Activated CD8-positive, alpha-beta memory T cell treated with anti-CD3 and anti-CD28 coated beads for 4 hours (primary cell): ENCODE results near the gene RAB3D.
"Not testable (repeated sequence)": the region's sequence is repeated elsewhere in the genome, so short reads cannot be mapped to it uniquely, and the experiment has no call there.

Source experiments
- DNase-seq, 2 donors: peaks; one replicate each; pipeline ENCODE4 v3.0.0-alpha.2; 2020; ENCODE audit warnings: low read depth in 2 of 2

The RAB3D gene, protein sequence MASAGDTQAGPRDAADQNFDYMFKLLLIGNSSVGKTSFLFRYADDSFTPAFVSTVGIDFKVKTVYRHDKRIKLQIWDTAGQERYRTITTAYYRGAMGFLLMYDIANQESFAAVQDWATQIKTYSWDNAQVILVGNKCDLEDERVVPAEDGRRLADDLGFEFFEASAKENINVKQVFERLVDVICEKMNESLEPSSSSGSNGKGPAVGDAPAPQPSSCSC

DNA sequence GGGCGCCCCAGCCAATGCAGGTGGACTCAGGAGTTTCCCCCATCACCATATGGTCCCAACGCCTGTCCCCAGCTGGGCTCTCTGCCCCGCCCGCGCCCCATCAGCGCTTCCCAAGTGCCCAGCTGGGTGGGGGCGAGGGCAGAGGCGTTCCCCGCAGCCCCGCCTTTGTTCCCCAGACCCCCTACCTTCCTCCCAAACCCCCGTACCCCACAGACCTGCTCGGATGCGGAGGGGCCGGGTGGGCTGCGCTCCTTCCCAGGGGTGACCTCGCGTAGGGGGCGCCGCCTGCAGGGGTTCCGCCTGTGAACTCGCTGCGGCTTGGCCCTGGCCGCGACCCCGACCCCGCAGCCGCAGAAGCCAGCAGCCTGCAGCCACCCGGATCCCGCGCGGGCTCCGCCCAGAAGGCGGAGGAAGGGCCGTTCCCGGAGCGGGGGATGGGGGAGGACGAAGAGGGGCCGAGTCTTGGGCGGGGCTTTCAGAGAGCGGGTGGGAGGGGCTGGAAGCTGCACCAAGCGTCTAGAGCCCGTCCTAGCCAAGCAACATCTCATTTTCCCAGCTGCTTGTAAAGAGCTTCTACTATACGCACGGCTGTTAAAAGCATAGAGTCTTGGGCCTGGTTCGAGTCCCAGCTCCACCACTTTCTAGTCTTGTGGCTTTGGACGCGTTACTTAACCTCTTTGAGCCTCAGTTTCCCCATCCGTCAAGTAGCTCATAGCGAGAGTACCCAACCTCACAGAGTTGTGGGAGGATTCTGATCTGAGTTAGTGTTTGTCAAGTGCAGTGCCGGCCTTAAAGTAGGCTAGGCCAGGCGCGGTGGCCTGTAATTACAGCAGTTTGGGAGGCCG, at the start of gene RAB3D:
RAB3D (minus strand) TSS at position 404 of the 845 bp plus-strand sequence. CDS start 2,258 bp downstream, outside the sequence.
- DNase-seq = peak; percentile 49 to 67

DNA sequence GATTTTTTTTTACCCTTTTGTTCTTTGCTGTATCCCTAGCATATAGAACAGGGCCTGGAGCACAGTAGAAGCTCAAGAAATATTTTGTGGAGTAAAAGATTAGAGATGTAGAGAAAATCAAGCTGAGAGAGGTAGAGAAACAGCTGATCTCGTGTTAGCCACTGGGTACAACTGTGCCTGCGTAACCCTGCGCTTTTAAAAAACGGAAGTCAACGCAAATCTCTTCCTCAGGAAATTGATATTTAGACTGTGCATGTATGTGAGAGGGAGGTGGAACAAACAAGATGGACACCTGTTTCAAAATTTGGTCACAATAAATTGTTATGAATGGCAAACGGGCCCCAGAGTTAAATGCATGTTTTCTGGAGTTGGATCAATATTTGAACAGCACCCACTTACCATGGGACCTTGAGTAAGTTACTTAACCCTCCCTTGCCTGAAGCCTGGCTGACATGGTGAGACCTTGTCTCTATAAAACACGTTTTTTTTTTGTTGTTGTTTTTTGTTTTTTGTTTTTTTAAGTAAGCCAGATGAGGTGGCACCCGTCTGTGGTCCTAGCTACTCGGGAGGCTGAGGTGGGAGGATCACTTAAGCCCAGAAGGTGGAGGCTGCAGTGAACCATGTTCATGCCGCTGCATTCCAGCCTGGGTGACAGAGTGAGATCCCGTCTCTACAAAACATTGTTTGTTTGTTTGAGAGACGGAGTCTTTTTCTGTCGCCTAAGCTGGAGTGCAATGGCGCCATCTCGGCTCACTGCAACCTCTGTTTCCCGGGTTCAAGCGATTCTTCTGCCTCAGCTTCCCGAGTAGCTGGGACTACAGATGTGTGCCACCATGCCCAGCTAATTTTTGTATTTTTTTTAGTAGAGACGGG, 47.9 kb upstream of the RAB3D start:
- no peak for DNase-seq

DNA sequence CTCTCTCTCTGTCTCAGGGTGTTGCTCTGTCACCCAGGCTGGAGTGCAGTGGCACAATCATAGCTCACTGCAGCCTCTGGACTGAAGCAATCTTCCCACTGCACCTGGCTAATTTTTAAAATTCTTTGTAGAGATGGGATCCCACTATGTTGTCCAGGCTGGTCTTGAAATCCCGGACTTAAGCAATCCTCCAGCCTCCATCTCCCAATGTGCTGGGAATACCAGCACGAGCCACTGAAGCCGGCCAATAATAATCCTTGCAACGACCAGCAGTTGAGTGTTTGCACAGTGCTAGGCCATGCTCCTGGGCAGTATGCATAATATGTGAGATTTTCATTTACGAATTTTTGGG, 45.3 kb upstream of the RAB3D start:
- DNase-seq = no peak

DNA sequence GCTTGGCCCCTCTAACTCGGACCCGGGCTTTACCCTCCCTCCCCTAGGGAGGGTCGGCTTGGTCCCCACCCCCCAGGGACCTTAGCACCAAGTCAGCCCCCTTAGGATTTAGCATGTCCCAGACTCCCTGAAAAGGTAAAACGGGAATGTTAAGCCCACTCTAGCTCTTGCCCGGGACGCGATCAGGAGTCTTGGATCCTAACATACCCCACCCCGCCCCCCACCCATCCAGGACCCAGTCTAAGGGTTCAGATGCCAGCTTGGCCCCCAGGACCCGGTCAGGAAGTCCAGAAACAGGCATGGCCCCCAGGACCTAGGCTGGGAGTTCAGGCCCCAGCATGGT, 44.2 kb upstream of the RAB3D start:
- no peak for DNase-seq

DNA sequence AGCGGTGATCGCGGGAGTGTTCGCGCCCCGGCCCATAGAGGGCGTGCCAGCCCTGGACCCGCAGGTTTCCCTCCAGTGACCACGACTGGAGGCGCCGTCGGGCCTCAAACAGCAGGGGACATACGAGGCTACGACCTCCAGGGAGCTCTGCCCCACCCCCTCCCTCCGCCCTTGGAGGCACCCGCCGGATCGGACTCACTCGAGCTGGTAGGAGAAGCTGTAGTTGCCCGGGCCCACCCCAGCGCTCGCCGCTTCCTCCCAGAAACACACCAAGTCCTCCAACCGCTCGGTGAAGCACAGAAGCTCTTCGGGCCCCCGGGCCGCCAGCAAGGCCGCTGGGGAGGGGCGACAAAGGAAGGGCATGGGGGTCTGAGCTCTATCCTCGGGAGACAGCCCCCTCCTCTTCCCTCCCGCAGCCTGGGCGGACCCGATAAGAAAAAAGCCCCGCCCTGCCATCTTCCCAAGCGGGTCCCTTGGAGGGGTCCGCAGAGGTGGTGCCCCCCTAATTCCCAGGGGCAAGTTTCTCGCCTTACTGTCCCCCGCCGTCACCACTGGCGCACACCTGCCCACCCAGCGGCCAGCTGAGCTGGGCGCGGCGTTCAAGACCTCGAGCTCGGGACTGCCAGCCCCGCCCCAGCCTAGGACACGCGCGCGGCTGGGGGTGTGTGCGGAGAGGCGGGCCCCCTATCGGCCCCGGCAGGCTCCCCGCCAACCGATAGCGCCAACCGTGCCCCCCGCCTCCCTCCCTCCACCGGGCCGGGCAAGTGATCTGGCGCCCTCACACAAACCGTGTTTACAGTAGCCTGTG, 43.6 kb upstream of the RAB3D start:
- DNase-seq = no peak

DNA sequence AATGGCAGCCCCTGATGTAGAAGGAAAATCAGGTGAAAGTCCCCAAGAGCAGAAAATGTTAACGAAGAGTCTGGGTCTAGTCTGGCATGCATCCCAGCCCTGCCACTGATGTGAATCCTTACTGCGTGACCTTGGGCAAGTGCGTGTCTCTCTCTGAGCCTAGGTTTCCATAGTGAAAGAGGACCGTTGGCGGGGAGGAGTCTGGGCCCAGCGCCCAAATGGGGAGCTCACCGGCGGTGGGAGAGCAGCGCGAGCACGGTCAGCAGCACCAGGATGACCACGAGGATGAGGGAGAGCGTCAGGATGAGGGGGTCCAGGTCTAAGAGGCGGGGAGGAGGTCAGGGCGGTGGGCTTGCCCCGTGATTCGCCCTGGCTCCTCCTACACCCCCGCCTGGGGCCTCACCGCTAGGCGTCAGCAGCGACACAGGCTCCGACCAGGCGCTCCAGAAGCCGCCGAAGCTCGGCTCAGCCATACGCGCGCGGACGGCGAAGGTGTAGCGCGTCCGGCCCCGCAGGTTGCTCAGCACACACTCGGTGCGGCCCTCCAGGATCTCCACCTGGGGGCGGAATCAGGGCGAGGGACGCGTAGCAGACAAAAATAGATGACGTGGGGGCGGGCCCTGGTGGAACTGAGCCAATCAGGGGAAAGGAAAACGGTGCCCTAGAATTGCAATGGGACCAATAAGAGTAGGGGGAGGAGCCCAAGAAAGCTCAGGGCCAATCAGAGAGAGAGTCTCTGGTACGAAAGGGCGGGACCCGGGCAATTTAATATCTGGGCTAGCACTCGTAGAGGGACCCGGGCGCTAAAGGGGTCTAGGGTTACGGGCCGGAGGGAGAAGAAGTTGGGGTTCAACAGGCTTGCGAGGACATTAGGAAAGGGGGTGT, 41.4 kb upstream of the RAB3D start:
- DNase-seq = peak; percentile 89 to 93

DNA sequence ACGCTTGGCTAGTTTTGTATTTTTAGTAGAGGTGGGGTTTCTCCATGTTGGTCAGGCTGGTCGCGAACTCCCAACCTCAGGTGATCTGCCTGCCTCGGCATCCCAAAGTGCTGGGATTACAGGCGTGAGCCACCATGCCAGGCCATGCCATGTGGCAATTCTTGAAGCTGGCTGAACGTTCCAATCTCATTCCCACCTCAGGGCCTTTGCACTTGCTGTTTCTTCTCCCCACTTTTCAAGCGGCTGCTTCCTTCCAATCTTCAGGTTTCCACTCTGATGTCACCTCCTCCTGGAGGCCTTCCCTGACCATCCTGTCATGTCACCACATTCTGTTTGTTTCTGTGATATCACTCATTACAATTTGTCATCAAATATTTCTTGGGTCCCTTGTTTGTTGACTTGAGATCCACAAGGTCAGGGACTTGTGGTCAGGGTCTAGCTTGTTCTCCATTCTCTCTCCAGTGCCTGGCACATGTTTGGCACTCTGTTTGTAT, 40.4 kb upstream of the RAB3D start:
- no peak for DNase-seq

DNA sequence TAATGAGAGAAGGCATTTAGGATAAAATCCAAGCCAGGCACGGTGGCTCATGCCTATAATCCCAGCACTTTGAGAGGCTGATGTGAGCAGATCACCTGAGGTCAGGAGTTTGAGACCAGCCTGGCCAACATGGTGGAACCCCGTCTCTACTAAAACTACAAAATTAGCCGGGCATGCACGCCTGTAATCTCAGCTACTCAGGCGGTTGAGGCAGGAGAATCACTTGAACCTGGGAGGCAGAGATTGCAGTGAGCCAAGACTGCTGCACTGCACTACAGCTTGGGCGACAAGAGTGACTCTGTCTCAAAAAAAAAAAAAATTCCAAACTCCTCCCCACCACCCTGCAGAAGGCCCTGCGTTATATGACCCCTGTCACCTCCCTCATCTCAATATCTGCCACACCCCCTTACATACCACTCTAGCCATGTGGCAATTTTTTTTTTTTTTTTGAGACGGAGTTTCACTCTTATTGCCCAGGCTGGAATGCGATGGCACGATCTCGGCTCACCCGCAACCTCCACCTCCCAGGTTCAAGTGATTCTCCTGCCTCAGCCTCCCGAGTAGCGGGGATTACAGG, 39.9 kb upstream of the RAB3D start:
- not testable (repeated sequence) for DNase-seq

DNA sequence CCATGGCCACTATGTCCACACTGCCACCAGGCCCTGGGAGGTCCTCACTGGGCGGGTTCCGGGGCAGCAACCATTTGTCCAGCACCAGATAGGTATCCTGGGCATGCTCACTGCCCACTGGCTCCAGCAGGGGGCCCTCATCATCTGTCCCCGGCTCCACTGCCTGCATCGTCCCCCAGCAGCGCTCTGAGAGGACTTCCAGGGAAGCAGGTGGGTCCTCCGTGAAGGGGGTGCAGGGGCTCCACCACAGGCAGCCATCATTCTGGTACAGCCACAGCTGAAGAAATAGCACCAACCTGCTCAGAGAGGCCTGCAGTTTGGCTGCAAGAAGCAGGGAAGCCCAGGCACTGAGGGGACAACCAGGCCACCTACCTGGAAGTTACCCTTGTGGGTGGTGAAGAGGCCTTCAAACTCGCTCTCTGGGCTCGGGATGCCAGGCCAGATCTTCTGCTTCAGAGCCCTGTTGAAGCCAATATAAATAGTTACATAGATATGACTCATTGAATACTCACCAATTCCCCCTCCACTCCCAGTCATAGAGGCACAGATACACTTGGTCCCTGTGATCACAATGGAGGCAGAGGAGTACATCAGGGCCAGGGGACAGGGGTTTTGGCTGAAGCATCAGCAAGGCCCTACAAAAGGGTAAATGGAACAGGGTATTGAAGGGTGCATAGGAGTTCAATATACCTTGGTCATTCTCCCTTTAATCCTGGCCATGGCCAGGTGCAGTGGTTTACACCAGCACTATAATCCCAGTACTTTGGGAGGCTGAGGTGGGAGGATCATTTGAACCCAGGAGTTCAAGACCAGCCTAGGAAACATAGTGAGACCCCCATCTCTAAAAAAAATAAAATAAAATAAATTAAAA, 39.1 kb upstream of the RAB3D start:
- DNase-seq = no peak

DNA sequence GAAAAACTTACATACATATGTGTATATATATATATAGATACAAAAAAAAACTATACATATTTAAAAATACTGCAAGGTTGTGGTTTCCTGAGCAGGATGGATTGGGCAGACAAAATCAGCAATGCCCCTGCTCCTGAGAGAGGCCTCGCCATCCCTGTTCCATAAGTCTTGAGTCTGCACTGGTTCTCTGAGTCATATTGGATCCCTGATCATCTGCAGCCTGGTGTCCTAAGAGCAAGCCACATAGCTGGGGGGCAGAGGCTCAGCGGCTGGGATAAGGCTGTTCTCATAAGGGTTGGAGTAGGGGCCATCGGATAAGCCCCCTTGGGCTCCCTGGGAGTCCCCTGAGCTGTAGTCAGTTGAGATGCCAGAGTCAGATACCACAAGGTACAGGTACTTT, 38.3 kb upstream of the RAB3D start:
- DNase-seq = no peak

DNA sequence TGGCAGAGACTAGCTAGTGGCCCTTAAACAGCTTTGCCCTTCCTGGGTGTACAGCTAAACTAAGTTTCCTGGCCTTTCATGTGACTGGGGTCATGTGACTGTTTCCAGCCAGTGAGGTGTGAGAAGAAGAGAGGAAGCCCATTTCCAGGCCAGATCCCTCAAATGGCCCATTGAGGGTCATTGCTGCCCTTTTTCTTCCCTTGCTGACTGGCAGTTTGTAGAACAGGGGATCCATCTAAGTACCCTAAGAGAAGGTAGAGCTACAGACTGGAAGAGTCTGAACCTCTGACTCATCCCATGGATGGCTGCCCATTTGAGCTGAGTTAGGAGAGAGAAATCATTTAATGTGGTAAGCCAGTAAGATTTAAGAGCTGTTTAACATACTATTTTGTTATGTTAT, 37.8 kb upstream of the RAB3D start:
- no peak for DNase-seq

DNA sequence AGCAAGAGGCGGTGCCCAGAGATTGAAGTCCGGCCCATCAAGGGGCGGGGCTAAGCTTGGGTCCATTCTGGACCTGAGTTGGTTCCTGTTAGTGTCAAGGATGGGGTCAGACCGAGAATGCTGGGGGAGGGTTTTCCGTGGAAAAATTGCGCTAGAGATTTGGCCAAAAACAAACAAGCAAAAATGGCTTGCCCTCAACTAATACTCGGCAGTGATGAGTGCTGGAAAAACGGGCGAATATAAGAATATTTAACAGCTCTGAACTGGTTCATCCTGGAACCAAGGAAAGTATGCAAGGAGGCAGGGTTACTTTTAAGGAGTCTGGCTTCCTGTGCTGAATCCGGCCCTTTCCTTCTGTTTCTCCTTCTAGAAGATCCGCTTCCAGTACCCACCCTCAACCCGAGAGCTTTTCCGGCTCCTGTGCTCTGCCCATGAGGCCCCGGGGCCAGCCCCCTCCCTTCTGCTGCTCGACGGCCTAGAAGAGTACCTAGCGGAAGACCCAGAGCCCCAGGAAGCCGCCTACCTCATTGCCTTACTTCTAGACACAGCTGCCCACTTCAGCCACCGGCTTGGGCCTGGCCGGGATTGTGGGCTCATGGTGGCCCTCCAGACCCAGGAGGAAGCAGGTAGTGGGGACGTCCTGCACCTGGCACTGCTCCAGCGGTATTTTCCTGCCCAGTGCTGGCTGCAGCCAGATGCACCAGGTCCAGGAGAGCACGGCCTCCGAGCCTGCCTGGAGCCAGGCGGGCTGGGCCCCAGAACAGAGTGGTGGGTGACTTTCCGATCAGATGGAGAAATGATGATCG, 35.9 kb upstream of the RAB3D start:
- DNase-seq = peak; percentile 35 to 51

DNA sequence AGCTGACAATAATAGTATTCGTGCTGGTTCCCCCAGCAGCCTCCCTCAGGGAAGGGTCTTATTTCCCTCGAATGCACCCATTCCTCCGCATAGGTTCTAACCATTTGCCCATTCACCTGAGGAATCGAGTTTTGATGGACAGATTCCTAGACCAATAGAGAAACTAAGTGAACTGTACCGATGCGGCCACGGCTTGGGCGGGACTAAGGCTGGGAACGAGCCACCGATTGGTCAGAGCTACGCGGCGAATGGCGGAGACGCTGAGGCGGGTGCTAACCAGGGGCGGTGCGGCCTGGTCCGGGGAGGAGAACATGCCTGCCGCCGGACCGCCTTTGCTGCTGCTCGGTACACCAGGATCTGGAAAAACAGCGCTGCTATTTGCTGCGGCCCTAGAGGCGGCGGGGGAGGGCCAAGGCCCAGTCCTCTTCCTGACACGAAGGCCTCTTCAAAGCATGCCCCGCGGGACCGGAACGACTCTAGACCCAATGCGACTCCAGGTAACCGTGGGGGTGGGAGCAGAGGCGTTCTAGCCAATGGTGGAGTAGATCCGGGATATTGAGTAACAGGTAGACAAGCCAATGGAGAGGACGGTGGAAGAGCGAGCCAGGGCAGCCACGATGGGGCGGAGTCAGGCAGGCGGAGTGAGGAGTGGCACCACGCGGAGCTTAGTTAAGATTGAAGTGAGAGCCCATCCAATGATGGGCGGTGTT, 35.1 kb upstream of the RAB3D start, which contains the start of gene SWSAP1:
SWSAP1 (plus strand) TSS at position 234 of the 710 bp plus-strand sequence; CDS start at position 249, 15 bp downstream.
- DNase-seq = peak; percentile 89 to 95

DNA sequence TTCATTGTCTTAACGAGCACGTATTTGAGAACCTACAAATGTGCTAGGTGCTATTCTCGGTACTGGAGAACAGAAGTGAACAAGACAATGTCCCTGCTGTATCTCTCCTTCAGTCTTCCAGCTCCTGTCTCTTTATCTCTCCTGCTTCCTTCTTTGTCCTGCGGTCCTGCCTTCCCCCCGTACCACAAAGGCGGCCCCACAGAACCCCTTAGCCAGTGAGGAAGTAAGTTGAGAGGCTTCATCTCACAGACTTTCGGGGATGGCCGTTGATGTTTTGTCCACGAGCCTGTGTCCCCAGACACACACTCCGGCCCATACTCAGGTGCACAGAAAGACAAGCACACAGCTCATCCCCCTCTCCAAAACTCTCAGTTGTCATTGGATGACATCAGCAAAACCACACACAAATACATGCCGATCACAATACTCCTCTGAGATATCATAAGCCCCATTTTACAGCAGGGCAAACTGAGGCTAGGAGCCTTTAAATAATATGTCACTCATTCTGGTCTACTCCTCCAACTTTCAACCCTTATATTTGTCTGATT, 34.5 kb upstream of the RAB3D start:
- DNase-seq = no peak

DNA sequence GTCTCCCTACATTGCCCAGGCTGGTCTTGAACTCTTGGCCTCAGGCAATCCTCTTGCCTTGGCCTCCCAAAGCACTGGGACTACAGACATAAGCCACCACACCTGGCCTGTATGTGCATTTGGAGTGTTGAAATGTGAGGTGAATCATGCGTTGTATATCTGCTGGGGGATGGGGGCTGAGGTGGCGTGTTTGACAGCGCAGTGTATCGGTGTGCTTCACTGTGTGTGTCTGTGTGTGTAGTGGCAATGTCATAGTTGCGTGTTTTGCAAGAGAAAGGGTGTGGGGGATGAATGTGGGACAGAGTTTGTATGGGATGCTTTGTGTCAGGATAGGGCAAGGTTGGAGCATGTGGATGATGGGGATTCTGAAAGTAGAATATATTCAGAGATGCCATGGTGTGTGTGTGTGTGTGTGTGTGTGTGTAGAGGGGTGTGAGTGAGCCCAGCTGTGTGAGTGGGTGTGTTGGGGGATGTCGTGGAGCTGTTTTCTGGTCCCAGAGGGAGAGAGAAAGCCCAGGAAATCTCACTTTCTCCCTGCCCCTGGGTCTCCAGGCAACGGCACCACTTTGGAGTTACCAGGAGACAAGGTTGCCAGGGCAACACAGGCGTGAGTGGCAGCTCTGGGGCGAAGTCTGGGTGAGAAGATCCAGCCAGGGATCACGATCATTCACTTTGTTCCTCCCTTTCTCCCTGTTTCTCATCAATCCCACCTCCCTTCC, 33.9 kb upstream of the RAB3D start:
- no peak for DNase-seq

DNA sequence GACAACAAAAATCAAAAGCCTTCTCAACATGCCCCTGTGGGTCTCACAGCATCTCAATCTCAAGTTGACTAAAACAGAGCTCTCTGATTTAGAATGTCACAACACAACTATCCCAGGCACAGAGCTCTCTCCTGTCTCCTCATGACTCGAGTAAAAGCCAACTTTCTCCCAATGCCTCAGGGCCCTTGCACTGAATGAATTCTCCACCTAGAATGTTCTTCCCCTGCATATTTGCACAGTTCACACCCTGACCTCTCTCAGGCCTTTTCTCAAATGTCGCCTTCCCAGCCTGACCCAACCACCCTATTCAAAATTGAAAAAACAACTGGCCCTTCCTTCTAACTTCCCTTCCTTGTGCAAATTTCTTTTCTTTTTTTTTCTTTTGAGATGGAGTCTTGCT, 31.3 kb upstream of the RAB3D start:
- DNase-seq = no peak

DNA sequence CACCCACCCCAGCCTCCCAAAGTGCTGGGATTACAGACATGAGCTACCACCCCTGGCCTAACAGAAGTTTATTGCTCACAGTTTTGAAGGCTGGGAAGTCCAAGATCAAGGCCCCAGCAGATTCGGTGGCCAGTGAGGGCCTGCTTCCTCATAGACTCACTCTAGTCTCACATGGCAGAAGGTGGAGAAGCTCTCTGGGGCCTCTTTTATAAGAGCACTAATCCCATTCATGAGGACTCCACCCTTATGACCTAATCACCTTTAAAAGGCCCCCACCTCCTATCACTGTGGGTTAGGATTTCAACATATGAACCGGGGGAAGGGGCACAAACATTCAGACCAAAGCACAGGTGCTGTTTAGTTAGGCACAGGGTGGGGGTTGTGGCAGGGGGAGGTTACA, 28.1 kb upstream of the RAB3D start:
- no peak for DNase-seq
